Mucosa of stomach (tissue), 1 donor: ENCODE results near the gene NFYC.
A peak's percentile ranks its signal among the peaks of the same experiment; 100 is the strongest.
"Not testable (repeated sequence)": the region's sequence is repeated elsewhere in the genome, so short reads cannot be mapped to it uniquely, and the experiment has no call there.

ENCODE experiments used
- H3K27me3 ChIP-seq: one replicate; pipeline ENCODE4 v1.7.0; 2013; ENCODE audit warnings: mild to moderate bottlenecking, low read length; ENCODE audit not compliant: control insufficient read depth, insufficient read depth
- H3K36me3 ChIP-seq: one replicate; pipeline ENCODE4 v1.7.0; 2013; ENCODE audit warnings: low read length; ENCODE audit not compliant: control insufficient read depth, insufficient read depth
- H3K4me1 ChIP-seq: one replicate; pipeline ENCODE4 v1.7.0; 2013; ENCODE audit warnings: mild to moderate bottlenecking, low read length; ENCODE audit not compliant: control insufficient read depth, insufficient read depth
- H3K4me3 ChIP-seq: one replicate; pipeline ENCODE4 v1.7.0; 2013; ENCODE audit warnings: low read length
- H3K9ac ChIP-seq: one replicate; pipeline ENCODE4 v1.7.0; 2013; ENCODE audit warnings: mild to moderate bottlenecking, low read length, moderate library complexity
- H3K9me3 ChIP-seq: one replicate; pipeline ENCODE4 v1.7.0; 2013; ENCODE audit warnings: mild to moderate bottlenecking, low read length, moderate library complexity; ENCODE audit not compliant: control insufficient read depth
- donor health status: Pancreatic carcinoma.

NFYC gene

GRCh38 chr1:40697436-40697835 is 5.9 kb downstream of the NFYC start:
- peaks cover 25% of the 10 kb centered on the region for H3K4me1 ChIP-seq
- no peak overlapping the region for H3K4me3 ChIP-seq
- H3K9ac ChIP-seq: no peak overlapping the region
- no peaks in the 10 kb centered on the region for H3K27me3 ChIP-seq
- no peaks in the 10 kb centered on the region for H3K36me3 ChIP-seq
- no peaks in the 10 kb centered on the region for H3K9me3 ChIP-seq

- no peak overlapping the region for H3K4me3 ChIP-seq
- H3K4me1 ChIP-seq: peaks cover 11% of the 10 kb centered on the region
- no peaks in the 10 kb centered on the region for H3K27me3 ChIP-seq
- no peak overlapping the region for H3K9ac ChIP-seq
- H3K9me3 ChIP-seq: no peaks in the 10 kb centered on the region
- no peaks in the 10 kb centered on the region for H3K36me3 ChIP-seq
Measured at GRCh38 chr1:40699787-40700186, 8.3 kb downstream of the NFYC start.

- Histone ChIP-seq H3K4me1 (peaks cover 13% of the 10 kb centered on the region), H3K4me3 (no peak overlapping the region), H3K9me3 (no peaks in the 10 kb centered on the region), H3K27me3 (no peaks in the 10 kb centered on the region), H3K36me3 (no peaks in the 10 kb centered on the region), H3K9ac (no peak overlapping the region)
Measured at GRCh38 chr1:40701684-40702083, 10.2 kb downstream of the NFYC start.

GRCh38 chr1:40702810-40703209 is 11.3 kb downstream of the NFYC start:
- not testable (repeated sequence) for H3K36me3 ChIP-seq, H3K27me3 ChIP-seq, H3K4me3 ChIP-seq, H3K9ac ChIP-seq, H3K9me3 ChIP-seq
- peaks cover 13% of the 10 kb centered on the region for H3K4me1 ChIP-seq

- H3K4me1 ChIP-seq: peaks cover 13% of the 10 kb centered on the region
- H3K4me3 ChIP-seq: no peak overlapping the region
- no peaks in the 10 kb centered on the region for H3K27me3 ChIP-seq
- no peaks in the 10 kb centered on the region for H3K9me3 ChIP-seq
- peak overlapping the region; percentile 22 for H3K9ac ChIP-seq
- H3K36me3 ChIP-seq: no peaks in the 10 kb centered on the region
Measured at GRCh38 chr1:40703316-40703715, 11.8 kb downstream of the NFYC start.

GRCh38 chr1:40704817-40705733 is 13.6 kb downstream of the NFYC start:
- H3K36me3 ChIP-seq: no peaks in the 10 kb centered on the region
- H3K9me3 ChIP-seq: no peaks in the 10 kb centered on the region
- H3K27me3 ChIP-seq: no peaks in the 10 kb centered on the region
- peaks cover 13% of the 10 kb centered on the region for H3K4me1 ChIP-seq
- no peak overlapping the region for H3K4me3 ChIP-seq
- no peak overlapping the region for H3K9ac ChIP-seq

- Histone ChIP-seq H3K27me3 (no peaks in the 10 kb centered on the region), H3K4me1 (peaks cover 28% of the 10 kb centered on the region), H3K9ac (no peak overlapping the region), H3K36me3 (no peaks in the 10 kb centered on the region), H3K4me3 (no peak overlapping the region), H3K9me3 (no peaks in the 10 kb centered on the region)
Measured at GRCh38 chr1:40706626-40707025, 15.1 kb downstream of the NFYC start.

GRCh38 chr1:40708750-40709099 is 17.2 kb downstream of the NFYC start:
- H3K4me1 ChIP-seq: peaks cover 34% of the 10 kb centered on the region

GRCh38 chr1:40709100-40709801 is 17.7 kb downstream of the NFYC start:
- Histone ChIP-seq H3K9me3 (no peaks in the 10 kb centered on the region), H3K9ac (peak overlapping the region; percentile 72), H3K27me3 (no peaks in the 10 kb centered on the region), H3K36me3 (no peaks in the 10 kb centered on the region), H3K4me1 (peaks cover 37% of the 10 kb centered on the region), H3K4me3 (peak overlapping the region; percentile 72)

More at GRCh38 chr1:40708750-40709099, 17.2 kb downstream of the NFYC start:
- H3K36me3 ChIP-seq: no peaks in the 10 kb centered on the region
- peak overlapping the region; percentile 72 for H3K9ac ChIP-seq
- H3K27me3 ChIP-seq: no peaks in the 10 kb centered on the region
- H3K9me3 ChIP-seq: no peaks in the 10 kb centered on the region
- H3K4me3 ChIP-seq: peak overlapping the region; percentile 72

- Histone ChIP-seq H3K36me3 (no peaks in the 10 kb centered on the region), H3K4me1 (peaks cover 31% of the 10 kb centered on the region), H3K27me3 (no peaks in the 10 kb centered on the region), H3K9me3 (no peaks in the 10 kb centered on the region), H3K4me3 (peak overlapping the region; percentile 72), H3K9ac (peak overlapping the region; percentile 72)
Measured at GRCh38 chr1:40709802-40710278, 18.3 kb downstream of the NFYC start.

- H3K27me3 ChIP-seq: no peaks in the 10 kb centered on the region
- H3K9ac ChIP-seq: peak overlapping the region; percentile 72
- H3K9me3 ChIP-seq: no peaks in the 10 kb centered on the region
- H3K4me3 ChIP-seq: no peak overlapping the region
- peaks cover 28% of the 10 kb centered on the region for H3K4me1 ChIP-seq
- no peaks in the 10 kb centered on the region for H3K36me3 ChIP-seq
Measured at GRCh38 chr1:40710581-40711315, 19.2 kb downstream of the NFYC start.
